ENCODE measurements around the gene DUSP19.

GRCh38 chr2:183072177-183072576 lies 6.4 kb upstream of the DUSP19 start:
- no peak for TF ChIP-seq CTCF (IDR thresholded peaks at IDR 0.05; ENCODE audit: insufficient read depth, low read depth, low read length)
- no peak for TF ChIP-seq EZH2 (IDR thresholded peaks at IDR 0.05; ENCODE audit: insufficient read depth, low read length)
